NB4 (cell line): Measurements from ENCODE around the gene RELL1.

Source experiments
- MAX ChIP-seq: IDR thresholded peaks from 2 replicates; pipeline ENCODE4 v1.6.1; 2011; ENCODE audit warnings: low read depth, low read length
- MYC ChIP-seq: IDR thresholded peaks from 2 replicates; pipeline ENCODE4 v1.6.1; 2011; ENCODE audit warnings: low read depth, low read length
- POLR2A ChIP-seq: IDR thresholded peaks from 2 replicates; pipeline ENCODE4 v1.6.1; 2011; ENCODE audit warnings: mild to moderate bottlenecking; ENCODE audit not compliant: insufficient read length; ENCODE audit errors: extremely low read depth
- TF ChIP-seq, protein P1 (sequence below): IDR thresholded peaks from one replicate; pipeline ENCODE4 v1.5.1; 2012; ENCODE audit warnings: low read depth, low read length

- TF ChIP-seq POLR2A (no peak), MYC (no peak), MAX (no peak)
- TF ChIP-seq, protein P1, sequence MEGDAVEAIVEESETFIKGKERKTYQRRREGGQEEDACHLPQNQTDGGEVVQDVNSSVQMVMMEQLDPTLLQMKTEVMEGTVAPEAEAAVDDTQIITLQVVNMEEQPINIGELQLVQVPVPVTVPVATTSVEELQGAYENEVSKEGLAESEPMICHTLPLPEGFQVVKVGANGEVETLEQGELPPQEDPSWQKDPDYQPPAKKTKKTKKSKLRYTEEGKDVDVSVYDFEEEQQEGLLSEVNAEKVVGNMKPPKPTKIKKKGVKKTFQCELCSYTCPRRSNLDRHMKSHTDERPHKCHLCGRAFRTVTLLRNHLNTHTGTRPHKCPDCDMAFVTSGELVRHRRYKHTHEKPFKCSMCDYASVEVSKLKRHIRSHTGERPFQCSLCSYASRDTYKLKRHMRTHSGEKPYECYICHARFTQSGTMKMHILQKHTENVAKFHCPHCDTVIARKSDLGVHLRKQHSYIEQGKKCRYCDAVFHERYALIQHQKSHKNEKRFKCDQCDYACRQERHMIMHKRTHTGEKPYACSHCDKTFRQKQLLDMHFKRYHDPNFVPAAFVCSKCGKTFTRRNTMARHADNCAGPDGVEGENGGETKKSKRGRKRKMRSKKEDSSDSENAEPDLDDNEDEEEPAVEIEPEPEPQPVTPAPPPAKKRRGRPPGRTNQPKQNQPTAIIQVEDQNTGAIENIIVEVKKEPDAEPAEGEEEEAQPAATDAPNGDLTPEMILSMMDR, result no peak
Observed at GRCh38 chr4:37671072-37671471, 15.1 kb downstream of the RELL1 start.
